Endothelial cell of umbilical vein (primary cell): ENCODE data around the gene ACTN1. TPM values are rescaled to one million over a fixed set of nuclear protein-coding genes. Genes with fewer than 3 reads are reported as not detected.

Source experiments
- BruUV-seq: library from RNA; stranded (reverse); fragments of 400-500 nt; replicated peaks from 2 replicates; lab custom pipeline; 2021; lab: Mats Ljungman, UMichigan
- CTCF ChIA-PET: fragments of 300-600, 350-600 bp; sonication (Branson Sonifier 250); formaldehyde crosslinking; loops from one replicate; lab custom pipeline; 2021; ENCODE audit warnings: antibody characterized with exemption, inconsistent platforms; lab: Charles Lee
- POLR2A ChIA-PET: fragments of 300-600, 350-600 bp; sonication (Branson Sonifier 250); formaldehyde crosslinking; loops from one replicate; lab custom pipeline; 2021; ENCODE audit warnings: antibody characterized with exemption, inconsistent platforms; lab: Charles Lee
- DNase-seq: peaks from one replicate; pipeline ENCODE4 v3.0.0-alpha.2; 2011; ENCODE audit warnings: low read depth, low spot score
- FAIRE-seq: peaks from 2 replicates; lab custom pipeline; 2011; peaks lifted over from hg19 to GRCh38; lab: Jason Lieb, UNC
- H2AFZ ChIP-seq: 2 replicates; pipeline ENCODE4 v1.6.0; 2012; ENCODE audit warnings: low read depth, low read length, control low read depth, inconsistent platforms
- H3K27ac ChIP-seq: 2 replicates; pipeline ENCODE4 v1.5.1; 2011; ENCODE audit warnings: low read depth, mild to moderate bottlenecking, control low read depth, low read length, moderate library complexity; ENCODE audit not compliant: insufficient read depth
- H3K27me3 ChIP-seq, 2 experiments: 2 replicates each; pipeline versions ENCODE4 v1.6.0 to v1.6.1; 2011; ENCODE audit warnings: low read length in 2 of 2, mixed read lengths in 1 of 2; ENCODE audit not compliant: control insufficient read depth in 2 of 2, insufficient read depth in 2 of 2
- H3K36me3 ChIP-seq, 2 experiments: 2 replicates in 1 of 2; 3 replicates in 1 of 2; pipeline ENCODE4 v1.5.1; 2011; ENCODE audit warnings: low read length in 2 of 2, mild to moderate bottlenecking in 1 of 2, moderate library complexity in 1 of 2; ENCODE audit not compliant: control insufficient read depth in 2 of 2, insufficient read depth in 2 of 2; ENCODE audit errors: extremely low read depth in 1 of 2
- H3K4me1 ChIP-seq: 3 replicates; pipeline ENCODE4 v1.5.1; 2011; ENCODE audit warnings: mild to moderate bottlenecking, low read length; ENCODE audit not compliant: control insufficient read depth, insufficient read depth; ENCODE audit errors: extremely low read depth
- H3K4me2 ChIP-seq: 2 replicates; pipeline ENCODE4 v1.6.1; 2011; ENCODE audit warnings: low read length, control low read depth, mixed read lengths; ENCODE audit not compliant: insufficient read depth
- H3K4me3 ChIP-seq, 3 experiments: fragments of 200-600 bp in 1 of 3; sonication (generic), shearing (Covaris generic) in 1 of 3; replicated peaks in 1 of 3; 2 replicates each; pipeline ENCODE4 v1.5.1; 2011 to 2016; ENCODE audit warnings: control low read depth in 3 of 3, low read length in 3 of 3, mild to moderate bottlenecking in 2 of 3, inconsistent platforms in 1 of 3, low read depth in 1 of 3, moderate library complexity in 1 of 3; ENCODE audit not compliant: insufficient read depth in 1 of 3
- H3K79me2 ChIP-seq: 2 replicates; pipeline ENCODE4 v1.6.0; 2012; ENCODE audit warnings: low read length, inconsistent platforms; ENCODE audit not compliant: control insufficient read depth, insufficient read depth
- H3K9ac ChIP-seq: replicated peaks from 2 replicates; pipeline ENCODE3; 2011; ENCODE audit warnings: low read length, control low read depth; ENCODE audit not compliant: insufficient read depth; ENCODE audit errors: extremely low read depth
- H3K9me1 ChIP-seq: replicated peaks from 3 replicates; pipeline ENCODE4 v1.6.0; 2011; ENCODE audit warnings: mild to moderate bottlenecking, low read length; ENCODE audit not compliant: control insufficient read depth, insufficient read depth; ENCODE audit errors: extremely low read depth
- H3K9me3 ChIP-seq: replicated peaks from 2 replicates; pipeline ENCODE4 v1.5.1; 2012; ENCODE audit warnings: low read length, inconsistent platforms; ENCODE audit not compliant: control insufficient read depth, insufficient read depth
- H4K20me1 ChIP-seq: replicated peaks from 2 replicates; pipeline ENCODE3; 2011; ENCODE audit warnings: mild to moderate bottlenecking, low read length; ENCODE audit not compliant: control insufficient read depth, insufficient read depth; ENCODE audit errors: extremely low read depth
- EZH2 ChIP-seq: IDR thresholded peaks from 2 replicates; pipeline ENCODE4 v1.6.1; 2012; ENCODE audit warnings: borderline replicate concordance, low read depth, mild to moderate bottlenecking, moderate library complexity, low read length, inconsistent platforms; ENCODE audit not compliant: severe bottlenecking
- FOS ChIP-seq: IDR thresholded peaks from 2 replicates; pipeline ENCODE4 v1.6.1; 2011; ENCODE audit warnings: mild to moderate bottlenecking, low read length, moderate library complexity, borderline replicate concordance; ENCODE audit not compliant: insufficient read depth
- GATA2 ChIP-seq: IDR thresholded peaks from 2 replicates; pipeline ENCODE4 v1.7.0; 2011; ENCODE audit warnings: low read depth, mild to moderate bottlenecking, moderate library complexity, mixed read lengths, low read length; ENCODE audit not compliant: insufficient read length, insufficient read depth
- JUN ChIP-seq: IDR thresholded peaks from 2 replicates; pipeline ENCODE4 v1.6.1; 2011; ENCODE audit warnings: borderline replicate concordance, low read depth; ENCODE audit not compliant: insufficient read length, insufficient read depth
- MAX ChIP-seq: IDR thresholded peaks from 2 replicates; pipeline ENCODE4 v1.6.1; 2011; ENCODE audit not compliant: insufficient read depth, insufficient read length
- MYC ChIP-seq: IDR thresholded peaks from one replicate; pipeline ENCODE4 v1.6.1; 2011; ENCODE audit warnings: mild to moderate bottlenecking, low read depth, low read length
- POLR2A ChIP-seq: IDR thresholded peaks from 2 replicates; pipeline ENCODE4 v1.6.1; 2012; ENCODE audit warnings: low read depth, mild to moderate bottlenecking, control low read depth, low read length
- POLR2AphosphoS5 ChIP-seq: IDR thresholded peaks from 2 replicates; pipeline ENCODE4 v1.6.1; 2012; ENCODE audit warnings: low read depth, mild to moderate bottlenecking, control low read depth, low read length, moderate library complexity; ENCODE audit not compliant: insufficient read depth
- dilution Hi-C: fragments of 300-500 bp; cut with MboI; formaldehyde crosslinking; loops from one replicate; pipeline ENCODE4 v1.15.0; 2019; ENCODE audit warnings: low sequenced_read_pairs; ENCODE audit not compliant: extremely low pct_ligation_motif_present
- intact Hi-C: fragments of 100-400 bp; cut with micrococcal nuclease; formaldehyde crosslinking; loops from one replicate; pipeline ENCODE4 v1.10.0; 2022
- polyA plus RNA-seq, 4 experiments: library from polyadenylated mRNA; depleted of rRNA in 3 of 4; stranded (reverse) in 3 of 4; unstranded in 1 of 4; fragments of >200 nt; gene quantifications; 2 replicates each; pipeline versions ENCODE4 v1.2.1 to v1.2.3, GENCODE V29; 2011 to 2012; ENCODE audit warnings: missing spikeins in 1 of 4
- total RNA-seq: library from RNA; stranded (reverse); gene quantifications from 2 replicates; pipeline ENCODE4 v1.2.3, GENCODE V29; 2021
- TF ChIP-seq, protein P1 (sequence below), 2 donors: IDR thresholded peaks; 1 replicate in 1 of 2; 2 replicates in 1 of 2; pipeline ENCODE4 v1.5.1; 2011; ENCODE audit warnings: low read length in 2 of 2, mild to moderate bottlenecking in 2 of 2, moderate library complexity in 2 of 2, control low read depth in 1 of 2, inconsistent platforms in 1 of 2, low read depth in 1 of 2; ENCODE audit not compliant: insufficient read depth in 1 of 2; ENCODE audit errors: extremely low read depth in 1 of 2

Gene ACTN1
- total and polyA plus RNA-seq, 2 donors (not counting 3 experiments of a cell fraction or from before 2014, with no cell fraction given), result 442 to 463 TPM

DNA sequence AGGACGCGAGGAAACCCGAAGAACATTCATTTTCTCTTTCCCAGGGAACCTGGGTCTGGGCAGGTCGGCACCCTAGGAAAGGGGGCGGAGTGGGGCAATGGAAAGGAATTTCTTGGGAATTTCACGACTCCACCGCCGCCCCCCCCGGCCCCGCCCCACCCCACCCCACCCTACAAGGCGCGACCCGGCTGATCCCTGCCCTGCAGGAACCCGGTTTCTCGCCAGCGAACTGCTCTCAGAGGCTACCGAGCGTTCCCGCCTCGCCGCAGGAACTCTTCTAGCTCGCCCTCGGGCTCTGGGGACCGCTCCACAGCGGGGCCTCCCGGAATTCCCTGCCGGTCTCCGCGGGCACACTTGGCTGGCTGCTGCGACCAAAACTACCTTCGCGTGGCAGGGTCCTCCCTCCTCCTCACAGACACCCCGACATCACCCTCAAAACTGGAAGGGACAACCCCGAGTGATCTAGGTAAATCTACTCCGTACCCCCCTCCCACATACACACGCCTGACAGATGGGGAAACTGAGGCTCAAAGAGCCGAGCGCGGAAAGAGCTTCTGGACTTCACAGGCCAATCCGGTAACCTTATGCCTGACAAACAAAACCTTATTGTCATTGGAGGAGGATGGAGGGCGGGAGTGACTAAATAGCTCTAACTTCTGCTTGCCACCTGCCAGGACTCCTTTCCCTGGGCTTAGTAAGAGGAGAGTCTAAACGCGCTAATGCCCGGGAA lies 785 bp upstream of the ACTN1 start:
- peak overlapping the region; percentile 32 for H2AFZ ChIP-seq
- H3K9me1 ChIP-seq, result no peaks in the 10 kb centered on the region
- peak overlapping the region; percentile 83 for H3K9ac ChIP-seq
- CTCF ChIA-PET, result interaction anchor here (0.7 to 2.9 kb wide), 13 partner anchors 34 to 127 kb away, joined by 3 to 16 read pairs (median 4); no protein-coding TSS in a partner anchor
- no peak for FAIRE-seq
- TSS peak; percentile 29 for BruUV-seq
- H3K4me3 ChIP-seq, result peak overlapping the region; percentile 60 to 92 (median 75)
- H3K27me3 ChIP-seq, result no peaks in the 10 kb centered on the region
- H3K36me3 ChIP-seq, result peaks cover 2 to 4% of the 10 kb centered on the region in 2 experiments
- peak overlapping the region; percentile 87 for H3K27ac ChIP-seq
- TF ChIP-seq, protein P1, sequence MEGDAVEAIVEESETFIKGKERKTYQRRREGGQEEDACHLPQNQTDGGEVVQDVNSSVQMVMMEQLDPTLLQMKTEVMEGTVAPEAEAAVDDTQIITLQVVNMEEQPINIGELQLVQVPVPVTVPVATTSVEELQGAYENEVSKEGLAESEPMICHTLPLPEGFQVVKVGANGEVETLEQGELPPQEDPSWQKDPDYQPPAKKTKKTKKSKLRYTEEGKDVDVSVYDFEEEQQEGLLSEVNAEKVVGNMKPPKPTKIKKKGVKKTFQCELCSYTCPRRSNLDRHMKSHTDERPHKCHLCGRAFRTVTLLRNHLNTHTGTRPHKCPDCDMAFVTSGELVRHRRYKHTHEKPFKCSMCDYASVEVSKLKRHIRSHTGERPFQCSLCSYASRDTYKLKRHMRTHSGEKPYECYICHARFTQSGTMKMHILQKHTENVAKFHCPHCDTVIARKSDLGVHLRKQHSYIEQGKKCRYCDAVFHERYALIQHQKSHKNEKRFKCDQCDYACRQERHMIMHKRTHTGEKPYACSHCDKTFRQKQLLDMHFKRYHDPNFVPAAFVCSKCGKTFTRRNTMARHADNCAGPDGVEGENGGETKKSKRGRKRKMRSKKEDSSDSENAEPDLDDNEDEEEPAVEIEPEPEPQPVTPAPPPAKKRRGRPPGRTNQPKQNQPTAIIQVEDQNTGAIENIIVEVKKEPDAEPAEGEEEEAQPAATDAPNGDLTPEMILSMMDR (IDR thresholded peaks at IDR 0.05; ENCODE audit: extremely low read depth in 1 of 2, insufficient read depth in 1 of 2, low read depth in 1 of 2, low read length in 2 of 2), result no peak
- TF ChIP-seq EZH2 (no peak), FOS (no peak), GATA2 (no peak), POLR2A (no peak), MAX (no peak), MYC (no peak), JUN (no peak), POLR2AphosphoS5 (no peak)
- intact Hi-C loops (loop anchor here (1.0 to 2.0 kb wide), 8 partner anchors 11 to 110 kb away; no protein-coding TSS in a partner anchor), dilution Hi-C loops (no loop called here)
- peak overlapping the region; percentile 78 for H3K4me2 ChIP-seq
- no peaks in the 10 kb centered on the region for H3K9me3 ChIP-seq
- DNase-seq, result peak; percentile 39
- H3K79me2 ChIP-seq, result peaks cover 37% of the 10 kb centered on the region
- POLR2A ChIA-PET, result interaction anchor here (0.6 to 1.6 kb wide), 8 partner anchors 10 to 85 kb away, joined by 3 to 7 read pairs (median 5); no protein-coding TSS in a partner anchor
- H3K4me1 ChIP-seq, result peaks cover 48% of the 10 kb centered on the region
- no peaks in the 10 kb centered on the region for H4K20me1 ChIP-seq
